BLaER1 treated with 17β-estradiol and CSF1 and Interleukin-3, amounts not matched to agents 10 nM and 100 nM (cell line): Measurements from ENCODE around the gene MEGF6.
A peak's percentile ranks its signal among the peaks of the same experiment; 100 is the strongest.

Experiments
- H3K27ac ChIP-seq, 11 experiments: shearing (Covaris generic); formaldehyde crosslinking; 2 replicates each; pipeline ENCODE4 v1.8.1; 2022
- H3K27me3 ChIP-seq, 11 experiments: shearing (Covaris generic); formaldehyde crosslinking; 2 replicates each; pipeline ENCODE4 v1.8.1; 2022
- H3K36me3 ChIP-seq, 11 experiments: shearing (Covaris generic); formaldehyde crosslinking; 2 replicates each; pipeline ENCODE4 v1.8.1; 2022
- H3K4me1 ChIP-seq, 10 experiments: shearing (Covaris generic); formaldehyde crosslinking; 2 replicates each; pipeline ENCODE4 v1.8.1; 2022
- H3K4me2 ChIP-seq, 11 experiments: shearing (Covaris generic); formaldehyde crosslinking; 2 replicates each; pipeline ENCODE4 v1.8.1; 2022
- H3K4me3 ChIP-seq, 10 experiments: shearing (Covaris generic); formaldehyde crosslinking; 2 replicates each; pipeline ENCODE4 v1.8.1; 2022
- H3K9ac ChIP-seq, 11 experiments: shearing (Covaris generic); formaldehyde crosslinking; 2 replicates each; pipeline ENCODE4 v1.8.1; 2022
- H3K9me3 ChIP-seq, 11 experiments: shearing (Covaris generic); formaldehyde crosslinking; replicated peaks in 1 of 11; 2 replicates each; pipeline ENCODE4 v1.8.1; 2022
- H4K20me1 ChIP-seq, 11 experiments: shearing (Covaris generic); formaldehyde crosslinking; 2 replicates each; pipeline ENCODE4 v1.8.1; 2022
- Cebpa-rat ChIP-seq, 11 experiments: shearing (Covaris generic); IDR thresholded peaks; 2 replicates each; pipeline ENCODE4 v1.8.1; 2022

The MEGF6 gene

DNA sequence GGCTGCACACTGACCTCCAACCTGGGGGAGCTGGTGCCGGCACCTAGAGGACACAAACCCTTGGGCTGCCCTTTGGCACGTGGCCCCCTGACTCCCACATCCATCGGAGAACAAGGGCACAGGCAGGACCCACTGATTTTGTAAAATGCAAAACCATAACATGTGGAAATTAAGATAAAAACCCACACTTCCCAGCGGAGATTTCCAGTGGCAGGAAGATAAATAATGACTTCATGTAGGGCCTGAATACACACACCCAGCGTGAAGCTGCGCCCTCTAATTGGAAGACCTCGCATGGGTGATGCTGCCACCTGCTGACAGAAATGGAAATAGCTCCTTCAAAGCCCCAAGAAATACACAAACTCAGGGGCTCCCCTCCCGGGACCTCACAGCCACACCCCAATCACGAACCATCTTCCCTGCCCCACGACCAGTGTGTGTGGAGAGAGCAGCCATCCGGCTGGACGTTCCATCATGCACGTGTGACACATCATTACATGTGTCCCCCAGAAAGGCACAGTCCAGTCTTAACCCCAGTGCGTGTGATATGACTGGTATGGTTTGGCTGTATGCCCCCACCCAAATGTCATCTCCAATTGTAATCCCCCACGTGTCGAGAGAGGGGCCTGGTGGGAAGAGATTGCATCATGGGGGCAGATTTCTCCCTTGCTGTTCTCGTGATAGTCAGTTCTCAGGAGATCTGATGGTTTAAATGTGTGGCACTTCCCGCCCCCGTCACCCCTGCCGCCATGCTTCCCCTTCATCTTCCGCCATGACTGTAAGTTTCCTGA is 7.8 kb upstream of the MEGF6 start:
- peaks cover 0 to 15% (median 6%) of the 10 kb centered on the region in 11 experiments; a peak in 11 of 22 replicates for H4K20me1 ChIP-seq
- peak overlapping the region; percentile 45 to 79 (median 72) for H3K4me2 ChIP-seq
- no peak overlapping the region for H3K4me3 ChIP-seq
- TF ChIP-seq Cebpa-rat (IDR thresholded peaks at IDR 0.05), result peak in 3 of 11 experiments; percentile 50 to 77 (median 69); a peak in 4 of 22 replicates
- peak overlapping the region in 8 of 11 experiments; percentile 13 to 67 (median 50); a peak in 10 of 22 replicates for H3K9ac ChIP-seq
- no peaks in the 10 kb centered on the region for H3K9me3 ChIP-seq
- peaks cover 39 to 61% (median 56%) of the 10 kb centered on the region in 10 experiments for H3K4me1 ChIP-seq
- peaks cover 11 to 30% (median 23%) of the 10 kb centered on the region in 11 experiments for H3K27me3 ChIP-seq
- H3K36me3 ChIP-seq, result no peaks in the 10 kb centered on the region
- H3K27ac ChIP-seq, result peak overlapping the region in 8 of 11 experiments; percentile 5 to 71 (median 58); a peak in 12 of 22 replicates

DNA sequence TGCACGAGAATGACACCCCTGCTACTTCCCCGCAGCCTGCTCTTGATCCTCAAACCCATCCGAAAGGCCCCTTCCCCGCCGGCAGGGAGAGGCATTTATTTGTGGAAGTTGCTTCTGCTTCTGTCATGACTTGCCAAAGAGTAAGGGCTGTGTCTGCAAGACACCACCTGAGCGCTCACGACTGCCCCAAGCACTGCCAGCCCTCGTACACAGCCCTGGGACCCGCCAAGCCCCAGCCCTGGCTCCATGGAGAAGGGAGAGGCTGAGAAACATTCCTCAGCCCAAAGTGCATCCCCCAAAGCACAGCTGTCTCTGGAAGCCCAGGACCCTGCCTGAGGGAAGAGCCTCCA is 7.2 kb upstream of the MEGF6 start:
- H4K20me1 ChIP-seq, result peaks cover 0 to 21% (median 9%) of the 10 kb centered on the region in 11 experiments; a peak in 12 of 22 replicates
- no peak overlapping the region for H3K4me3 ChIP-seq
- no peak overlapping the region for H3K27ac ChIP-seq
- TF ChIP-seq Cebpa-rat (IDR thresholded peaks at IDR 0.05), result no peak
- H3K4me1 ChIP-seq, result peaks cover 40 to 61% (median 56%) of the 10 kb centered on the region in 10 experiments
- H3K36me3 ChIP-seq, result no peaks in the 10 kb centered on the region
- peak overlapping the region in 10 of 11 experiments; percentile 0 to 79 (median 71); a peak in 13 of 22 replicates for H3K4me2 ChIP-seq
- no peaks in the 10 kb centered on the region for H3K9me3 ChIP-seq
- peak overlapping the region in 2 of 11 experiments; percentile 22 to 27; a peak in 2 of 22 replicates for H3K9ac ChIP-seq
- H3K27me3 ChIP-seq, result peaks cover 10 to 30% (median 17%) of the 10 kb centered on the region in 11 experiments

DNA sequence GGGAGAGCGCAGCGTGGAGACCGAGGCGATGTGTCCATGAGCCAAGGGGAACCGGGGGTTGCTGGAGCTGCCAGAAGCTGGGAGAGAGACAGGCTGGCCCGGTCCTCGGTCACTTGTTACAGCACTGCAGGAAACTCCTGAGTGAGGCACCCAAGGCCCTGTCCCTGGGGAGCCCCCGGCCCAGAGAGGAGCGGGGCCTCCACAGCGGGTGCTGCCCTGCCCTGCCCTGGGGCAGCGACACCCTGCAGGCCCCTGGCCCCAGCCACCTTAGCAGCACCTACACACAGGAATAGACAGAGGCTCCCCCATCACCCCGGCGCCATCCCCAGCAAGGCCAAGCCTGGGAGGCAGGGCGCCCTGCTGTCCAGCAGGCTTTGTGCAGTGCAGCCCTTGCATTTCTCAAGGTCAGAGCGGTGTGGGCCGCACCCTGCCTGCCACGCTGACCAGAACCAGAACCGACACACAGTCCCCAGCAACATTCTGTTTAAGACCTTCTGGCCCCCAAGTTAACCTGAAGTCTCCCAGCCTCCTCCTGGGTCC is 6.6 kb upstream of the MEGF6 start:
- TF ChIP-seq Cebpa-rat (IDR thresholded peaks at IDR 0.05), result no peak
- Histone ChIP-seq H3K9ac (peak overlapping the region in 1 of 11 experiments; percentile 31; a peak in 1 of 22 replicates), H4K20me1 (peaks cover 0 to 27% (median 14%) of the 10 kb centered on the region in 11 experiments; a peak in 11 of 22 replicates), H3K4me3 (no peak overlapping the region), H3K27me3 (peaks cover 4 to 30% (median 19%) of the 10 kb centered on the region in 11 experiments; a peak in 20 of 22 replicates), H3K27ac (no peak overlapping the region), H3K4me2 (peak overlapping the region in 3 of 11 experiments; percentile 48 to 79 (median 75); a peak in 3 of 22 replicates), H3K36me3 (no peaks in the 10 kb centered on the region), H3K4me1 (peaks cover 39 to 61% (median 56%) of the 10 kb centered on the region in 10 experiments), H3K9me3 (no peaks in the 10 kb centered on the region)

DNA sequence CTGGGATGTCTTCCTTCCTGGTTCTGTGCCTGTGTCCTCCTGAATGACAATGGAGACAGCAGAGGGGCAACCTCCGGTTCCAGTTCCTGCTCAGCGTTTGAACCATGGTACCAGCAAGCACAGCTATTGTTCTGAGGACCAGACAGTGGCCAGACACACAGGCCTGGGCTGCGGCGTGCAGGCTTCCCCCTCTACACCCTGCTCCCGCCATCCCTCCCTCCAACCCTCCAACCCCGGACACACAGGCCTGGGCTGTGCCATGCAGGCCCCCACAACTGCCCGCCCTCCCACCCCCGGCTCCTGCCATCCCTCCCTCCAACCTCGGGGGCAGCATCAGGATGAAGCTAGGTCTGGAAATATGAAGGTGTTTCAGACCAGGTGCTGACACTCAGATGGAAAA is 5.6 kb upstream of the MEGF6 start:
- Histone ChIP-seq H3K4me1 (peaks cover 33 to 70% (median 65%) of the 10 kb centered on the region in 10 experiments), H3K9ac (no peak overlapping the region), H3K36me3 (no peaks in the 10 kb centered on the region), H3K27me3 (peaks cover 0 to 32% (median 21%) of the 10 kb centered on the region in 11 experiments; a peak in 19 of 22 replicates), H3K4me2 (no peak overlapping the region), H3K27ac (no peak overlapping the region), H4K20me1 (peaks cover 0 to 37% (median 20%) of the 10 kb centered on the region in 11 experiments; a peak in 14 of 22 replicates), H3K9me3 (no peaks in the 10 kb centered on the region), H3K4me3 (no peak overlapping the region)
- TF ChIP-seq Cebpa-rat (IDR thresholded peaks at IDR 0.05), result no peak

- H3K4me3 ChIP-seq, result no peak overlapping the region
- 0 out of 22 replicates have a peak overlapping the region, but pooled peaks of 1 of the 11 experiments have one; percentile 5 for H3K9ac ChIP-seq
- H4K20me1 ChIP-seq, result peaks cover 0 to 46% (median 24%) of the 10 kb centered on the region in 11 experiments; a peak in 15 of 22 replicates
- no peaks in the 10 kb centered on the region for H3K9me3 ChIP-seq
- no peak for TF ChIP-seq Cebpa-rat (IDR thresholded peaks at IDR 0.05)
- peaks cover 40 to 69% (median 64%) of the 10 kb centered on the region in 10 experiments for H3K4me1 ChIP-seq
- H3K4me2 ChIP-seq, result peak overlapping the region in 9 of 11 experiments; percentile 88 to 98 (median 95); a peak in 18 of 22 replicates
- peaks cover 0 to 39% (median 22%) of the 10 kb centered on the region in 11 experiments; a peak in 19 of 22 replicates for H3K27me3 ChIP-seq
- H3K36me3 ChIP-seq, result no peaks in the 10 kb centered on the region
- no peak overlapping the region for H3K27ac ChIP-seq
These were observed 3.7 kb upstream of the MEGF6 start for GRCh38 chr1:3614755-3615742.

DNA sequence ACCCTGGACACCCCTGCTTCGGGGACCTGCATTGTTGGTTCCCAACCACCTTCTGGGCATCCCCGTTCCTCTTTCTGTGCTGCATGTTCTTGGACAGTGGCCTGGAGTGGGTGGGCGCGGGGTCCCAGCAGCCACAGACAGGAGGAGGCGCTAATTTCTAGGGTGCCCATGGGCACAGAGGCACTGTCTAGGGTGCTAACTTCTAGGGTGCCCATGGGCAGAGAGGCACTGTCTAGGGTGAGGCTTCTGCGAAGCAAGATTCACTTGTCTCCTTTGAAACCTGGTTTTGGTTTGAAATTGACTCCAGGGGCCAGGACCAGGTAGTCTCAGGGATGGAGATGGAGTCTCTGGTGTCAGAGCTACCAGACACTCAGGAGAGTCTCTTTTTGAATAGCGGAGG is 815 bp upstream of the MEGF6 start:
- Histone ChIP-seq H3K4me2 (peak overlapping the region; percentile 74 to 98 (median 93)), H3K36me3 (peaks cover 0 to 7% (median 6%) of the 10 kb centered on the region in 11 experiments; a peak in 10 of 22 replicates), H3K4me3 (peak overlapping the region; percentile 24 to 68 (median 52); a peak in 14 of 20 replicates), H3K9me3 (no peaks in the 10 kb centered on the region), H3K9ac (peak overlapping the region in 7 of 11 experiments; percentile 39 to 67 (median 50); a peak in 13 of 22 replicates), H3K27ac (no peak overlapping the region), H3K27me3 (peaks cover 0 to 39% (median 22%) of the 10 kb centered on the region in 11 experiments; a peak in 19 of 22 replicates), H4K20me1 (peaks cover 0 to 73% (median 51%) of the 10 kb centered on the region in 11 experiments; a peak in 18 of 22 replicates), H3K4me1 (peaks cover 51 to 80% (median 71%) of the 10 kb centered on the region in 10 experiments)
- no peak for TF ChIP-seq Cebpa-rat (IDR thresholded peaks at IDR 0.05)

DNA sequence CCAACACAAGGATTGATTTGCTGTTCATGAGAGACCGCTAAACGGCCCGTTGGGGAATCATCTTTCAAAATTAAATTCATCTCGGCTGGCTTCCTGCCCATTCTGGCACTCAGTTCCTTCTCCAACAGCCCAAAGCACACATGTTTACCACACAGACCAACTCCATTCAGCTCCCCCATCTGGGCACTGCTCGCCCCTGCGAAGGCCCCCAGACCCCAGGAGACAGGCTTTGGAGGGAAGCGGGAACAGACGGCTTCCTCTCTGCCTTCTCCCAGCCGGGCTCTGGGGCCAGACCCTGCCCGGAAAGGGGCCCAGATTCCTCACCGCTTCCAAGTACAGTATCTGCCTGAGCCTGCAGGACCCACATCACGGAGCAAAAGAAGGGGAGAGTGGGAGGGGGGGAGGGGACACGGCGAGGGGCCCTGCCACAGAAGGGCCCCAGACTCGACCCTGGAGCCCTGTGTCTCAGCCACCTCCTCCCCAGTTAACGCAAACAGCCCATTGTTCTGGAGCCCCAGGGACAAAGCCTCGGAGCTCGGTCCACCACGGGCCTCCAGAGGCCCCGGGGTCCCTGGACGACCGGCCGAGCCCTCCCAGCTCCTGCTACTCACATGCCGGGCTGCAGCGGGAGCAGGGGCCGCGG is 660 bp downstream of the MEGF6 start:
- Histone ChIP-seq H3K4me1 (peaks cover 51 to 93% (median 82%) of the 10 kb centered on the region in 10 experiments), H3K9ac (peak overlapping the region; percentile 28 to 89 (median 81); a peak in 21 of 22 replicates), H3K27me3 (peaks cover 0 to 39% (median 22%) of the 10 kb centered on the region in 11 experiments; a peak in 19 of 22 replicates), H3K4me2 (peak overlapping the region; percentile 95 to 100 (median 99)), H3K27ac (peak overlapping the region in 9 of 11 experiments; percentile 20 to 88 (median 81); a peak in 17 of 22 replicates), H4K20me1 (peaks cover 0 to 88% (median 66%) of the 10 kb centered on the region in 11 experiments; a peak in 18 of 22 replicates), H3K9me3 (no peaks in the 10 kb centered on the region), H3K4me3 (peak overlapping the region; percentile 54 to 81 (median 75)), H3K36me3 (peaks cover 0 to 22% (median 16%) of the 10 kb centered on the region in 11 experiments; a peak in 12 of 22 replicates)
- TF ChIP-seq Cebpa-rat (IDR thresholded peaks at IDR 0.05), result no peak
